Activated B cell treated with CpG ODN at 0.5 μM for 24 hours (primary cell): ENCODE measurements around the gene UGP2. TPM values are rescaled to one million over a fixed set of nuclear protein-coding genes. Genes with fewer than 3 reads are reported as not detected.

Experiments used
- ATAC-seq: fragments of 200-7000 bp; cut with Tn5 transposase; one replicate; pipeline ENCODE4 v1.10.0; 2021; ENCODE audit warnings: low read depth, mild to moderate bottlenecking, moderate library complexity
- CTCF ChIA-PET: fragments of 350-600 bp; sonication (Branson Sonifier 250); formaldehyde crosslinking; loops from one replicate; lab custom pipeline; 2021; ENCODE audit warnings: antibody characterized with exemption; lab: Charles Lee
- POLR2A ChIA-PET: fragments of 350-600 bp; sonication (Branson Sonifier 250); formaldehyde crosslinking; loops from one replicate; lab custom pipeline; 2021; ENCODE audit warnings: antibody characterized with exemption; lab: Charles Lee
- DNase-seq: peaks from one replicate; pipeline ENCODE4 v3.0.0; 2022
- H3K27ac Mint-ChIP-seq: one replicate; pipeline ENCODE4 v1.8.0; 2020; ENCODE audit warnings: mixed read lengths
- H3K27me3 Mint-ChIP-seq: one replicate; pipeline ENCODE4 v1.8.0; 2021; ENCODE audit warnings: mixed read lengths
- H3K36me3 Mint-ChIP-seq: one replicate; pipeline ENCODE4 v1.8.0; 2021; ENCODE audit warnings: low read depth, mixed read lengths
- H3K4me1 Mint-ChIP-seq: one replicate; pipeline ENCODE4 v1.8.0; 2021; ENCODE audit warnings: mixed read lengths
- H3K4me3 Mint-ChIP-seq: one replicate; pipeline ENCODE4 v1.8.0; 2020; ENCODE audit warnings: mild to moderate bottlenecking, mixed read lengths
- H3K9me3 Mint-ChIP-seq: one replicate; pipeline ENCODE4 v1.8.0; 2020; ENCODE audit warnings: mixed read lengths
- CTCF ChIP-seq: fragments of 200-600 bp; IDR thresholded peaks from one replicate; pipeline ENCODE4 v1.8.0; 2022; ENCODE audit warnings: antibody characterized with exemption, mild to moderate bottlenecking
- intact Hi-C: fragments of 100-400 bp; cut with micrococcal nuclease; formaldehyde crosslinking; loops from one replicate; pipeline ENCODE4 v1.15.1; 2024
- total RNA-seq: library from RNA; stranded (reverse); gene quantifications from 2 replicates; pipeline ENCODE4 v1.2.3, GENCODE V29; 2022

The UGP2 gene
- total RNA-seq, 1 donor from 2014 or later, result 73.5 TPM

- ChIA-PET CTCF (no interaction called here), POLR2A (no interaction called here)
- ATAC-seq, result no peak
Measured at GRCh38 chr2:63818271-63818670, 23.4 kb upstream of the UGP2 start.

GRCh38 chr2:63819256-63819655 lies 22.4 kb upstream of the UGP2 start:
- no peaks in the 10 kb centered on the region for H3K9me3 Mint-ChIP-seq
- no peak overlapping the region for H3K27ac Mint-ChIP-seq
- no peak for ATAC-seq
- CTCF ChIA-PET, result no interaction called here
- TF ChIP-seq CTCF, result no peak
- no peak overlapping the region for H3K4me3 Mint-ChIP-seq
- DNase-seq, result no peak
- intact Hi-C loops, result no loop called here
- POLR2A ChIA-PET, result no interaction called here
- H3K27me3 Mint-ChIP-seq, result no peaks in the 10 kb centered on the region
- no peaks in the 10 kb centered on the region for H3K4me1 Mint-ChIP-seq
- H3K36me3 Mint-ChIP-seq, result no peaks in the 10 kb centered on the region

More at GRCh38 chr2:63818271-63818670, 23.4 kb upstream of the UGP2 start:
- Mint-ChIP-seq H3K27me3 (no peaks in the 10 kb centered on the region), H3K9me3 (no peaks in the 10 kb centered on the region), H3K36me3 (no peaks in the 10 kb centered on the region), H3K4me1 (no peaks in the 10 kb centered on the region), H3K27ac (no peak overlapping the region), H3K4me3 (no peak overlapping the region)
- TF ChIP-seq CTCF, result no peak
- intact Hi-C loops, result no loop called here
- no peak for DNase-seq

- POLR2A ChIA-PET, result no interaction called here
Measured at GRCh38 chr2:63819765-63820717, 21.7 kb upstream of the UGP2 start.

GRCh38 chr2:63820969-63821368 lies 20.7 kb upstream of the UGP2 start:
- TF ChIP-seq CTCF, result no peak
- POLR2A ChIA-PET, result no interaction called here
- H3K27me3 Mint-ChIP-seq, result no peaks in the 10 kb centered on the region
- H3K36me3 Mint-ChIP-seq, result no peaks in the 10 kb centered on the region
- no peak for DNase-seq
- H3K27ac Mint-ChIP-seq, result no peak overlapping the region
- no peak for ATAC-seq
- CTCF ChIA-PET, result no interaction called here
- intact Hi-C loops, result no loop called here
- no peaks in the 10 kb centered on the region for H3K9me3 Mint-ChIP-seq
- H3K4me3 Mint-ChIP-seq, result no peak overlapping the region
- no peaks in the 10 kb centered on the region for H3K4me1 Mint-ChIP-seq

More at GRCh38 chr2:63819765-63820717, 21.7 kb upstream of the UGP2 start:
- Mint-ChIP-seq H3K36me3 (no peaks in the 10 kb centered on the region), H3K4me1 (no peaks in the 10 kb centered on the region), H3K9me3 (no peaks in the 10 kb centered on the region), H3K27me3 (no peaks in the 10 kb centered on the region), H3K4me3 (no peak overlapping the region), H3K27ac (no peak overlapping the region)
- no peak for TF ChIP-seq CTCF
- CTCF ChIA-PET, result no interaction called here
- ATAC-seq (no peak), DNase-seq (no peak)
- intact Hi-C loops, result no loop called here

GRCh38 chr2:63821396-63821795 lies 20.3 kb upstream of the UGP2 start:
- no peak overlapping the region for H3K27ac Mint-ChIP-seq
- H3K27me3 Mint-ChIP-seq, result no peaks in the 10 kb centered on the region
- intact Hi-C loops, result no loop called here
- no peaks in the 10 kb centered on the region for H3K36me3 Mint-ChIP-seq
- CTCF ChIA-PET, result no interaction called here
- no peak for TF ChIP-seq CTCF
- no peaks in the 10 kb centered on the region for H3K4me1 Mint-ChIP-seq
- DNase-seq, result no peak
- no peaks in the 10 kb centered on the region for H3K9me3 Mint-ChIP-seq
- POLR2A ChIA-PET, result no interaction called here
- H3K4me3 Mint-ChIP-seq, result no peak overlapping the region
- no peak for ATAC-seq
